Bronchial epithelial cell (primary cell): ENCODE results near the gene LMAN1. TPM values are rescaled to one million over a fixed set of nuclear protein-coding genes. Genes with fewer than 3 reads are reported as not detected.

Source experiments
- DNase-seq: peaks from one replicate; pipeline ENCODE4 v3.0.0-alpha.2; 2010; ENCODE audit warnings: low read depth
- FAIRE-seq: peaks from 2 replicates; lab custom pipeline; 2011; peaks lifted over from hg19 to GRCh38; lab: Jason Lieb, UNC
- H3K27me3 ChIP-seq: 2 replicates; pipeline ENCODE4 v1.5.1; 2011; ENCODE audit warnings: low read length; ENCODE audit not compliant: control insufficient read depth, insufficient read depth
- H3K36me3 ChIP-seq: 2 replicates; pipeline ENCODE4 v1.5.1; 2011; ENCODE audit warnings: low read length; ENCODE audit not compliant: control insufficient read depth, insufficient read depth
- H3K4me3 ChIP-seq: 2 replicates; pipeline ENCODE4 v1.5.1; 2011; ENCODE audit warnings: mild to moderate bottlenecking, low read depth, low read length, control low read depth
- CTCF ChIP-seq: IDR thresholded peaks from 2 replicates; pipeline ENCODE4 v1.5.1; 2011; ENCODE audit warnings: mild to moderate bottlenecking, moderate library complexity, low read length, control low read depth, inconsistent platforms; ENCODE audit not compliant: insufficient read depth, severe bottlenecking
- total RNA-seq: library from RNA; depleted of rRNA; stranded (reverse); fragments of >200 nt; gene quantifications from 2 replicates; pipeline ENCODE4 v1.2.1, GENCODE V29; 2014

Gene LMAN1
- total RNA-seq, 1 donor from 2014 or later = 157 TPM

- H3K27me3 ChIP-seq = peaks cover 3% of the 10 kb centered on the region
- no peak for DNase-seq
- no peaks in the 10 kb centered on the region for H3K36me3 ChIP-seq
- FAIRE-seq = no peak
- no peak for TF ChIP-seq CTCF
- no peak overlapping the region for H3K4me3 ChIP-seq
Observed at GRCh38 chr18:59388817-59389216, 29.8 kb upstream of the LMAN1 start.

- Histone ChIP-seq H3K4me3 (no peak overlapping the region), H3K36me3 (no peaks in the 10 kb centered on the region), H3K27me3 (peaks cover 3% of the 10 kb centered on the region)
- no peak for TF ChIP-seq CTCF
- no peak for FAIRE-seq
- no peak for DNase-seq
Observed at GRCh38 chr18:59387687-59388565, 28.9 kb upstream of the LMAN1 start.

GRCh38 chr18:59386909-59387686 lies 28.0 kb upstream of the LMAN1 start:
- Histone ChIP-seq H3K36me3 (no peaks in the 10 kb centered on the region), H3K27me3 (peaks cover 1% of the 10 kb centered on the region), H3K4me3 (no peak overlapping the region)
- DNase-seq (no peak), FAIRE-seq (no peak)
- TF ChIP-seq CTCF = no peak

- H3K4me3 ChIP-seq = no peak overlapping the region
- peak; percentile 81 for FAIRE-seq
Observed at GRCh38 chr18:59385191-59385590, 26.1 kb upstream of the LMAN1 start.

GRCh38 chr18:59383851-59384250 lies 24.8 kb upstream of the LMAN1 start:
- Histone ChIP-seq H3K36me3 (no peaks in the 10 kb centered on the region), H3K27me3 (peaks cover 3% of the 10 kb centered on the region), H3K4me3 (no peak overlapping the region)
- no peak for TF ChIP-seq CTCF
- DNase-seq = no peak
- FAIRE-seq = no peak

More at GRCh38 chr18:59385191-59385590, 26.1 kb upstream of the LMAN1 start:
- Histone ChIP-seq H3K36me3 (no peaks in the 10 kb centered on the region), H3K27me3 (peaks cover 1% of the 10 kb centered on the region)
- no peak for TF ChIP-seq CTCF
- DNase-seq = no peak
